GM23338 (cell line): Measurements from ENCODE around the gene RAB8B. TPM values are rescaled to one million over a fixed set of nuclear protein-coding genes. Genes with fewer than 3 reads are reported as not detected.

ENCODE experiments used
- ATAC-seq: fragments of 200-7000 bp; cut with Tn5 transposase; 3 replicates; pipeline ENCODE4 v1.9.1; 2020
- DNase-seq: peaks from one replicate; pipeline ENCODE4 v3.0.0-alpha.2; 2015; ENCODE audit warnings: low spot score
- H2AFZ ChIP-seq: fragments of 200-600 bp; sonication (generic); 2 replicates; pipeline ENCODE4 v1.8.0; 2016; ENCODE audit warnings: antibody characterized with exemption, mild to moderate bottlenecking, moderate library complexity
- H3F3A ChIP-seq: fragments of 200-600 bp; sonication (generic); replicated peaks from 2 replicates; pipeline ENCODE4 v1.8.0; 2017; ENCODE audit warnings: antibody characterized with exemption, mixed run types, low read depth
- H3K27ac ChIP-seq: fragments of 200-600 bp; sonication (generic); 2 replicates; pipeline ENCODE4 v1.6.1; 2016; ENCODE audit warnings: low read depth
- H3K27me3 ChIP-seq: fragments of 200-600 bp; sonication (generic); 2 replicates; pipeline ENCODE4 v1.8.0; 2016; ENCODE audit warnings: mild to moderate bottlenecking, mixed run types, moderate library complexity; ENCODE audit not compliant: insufficient read depth
- H3K36me3 ChIP-seq: fragments of 200-600 bp; sonication (generic); 2 replicates; pipeline ENCODE4 v1.8.0; 2016; ENCODE audit warnings: mild to moderate bottlenecking; ENCODE audit not compliant: insufficient read depth
- H3K4me1 ChIP-seq: fragments of 200-600 bp; sonication (generic); 2 replicates; pipeline ENCODE4 v1.8.0; 2016; ENCODE audit warnings: mild to moderate bottlenecking, moderate library complexity; ENCODE audit not compliant: insufficient read depth
- H3K4me2 ChIP-seq: fragments of 200-600 bp; sonication (generic); 2 replicates; pipeline ENCODE4 v1.7.1; 2017; ENCODE audit warnings: mixed run types
- H3K4me3 ChIP-seq: fragments of 200-600 bp; sonication (generic); 2 replicates; pipeline ENCODE4 v1.6.1; 2016; ENCODE audit warnings: mixed run types
- H3K79me2 ChIP-seq: fragments of 200-600 bp; sonication (generic); replicated peaks from 2 replicates; pipeline ENCODE4 v1.8.0; 2017; ENCODE audit warnings: mild to moderate bottlenecking; ENCODE audit not compliant: insufficient read depth
- H3K9me2 ChIP-seq: fragments of 200-600 bp; sonication (generic); 2 replicates; pipeline ENCODE4 v1.8.0; 2017; ENCODE audit not compliant: insufficient read depth
- H4K20me1 ChIP-seq: fragments of 200-600 bp; sonication (generic); replicated peaks from 2 replicates; pipeline ENCODE4 v1.8.0; 2017; ENCODE audit warnings: mild to moderate bottlenecking; ENCODE audit not compliant: insufficient read depth
- H3K27ac Mint-ChIP-seq: 2 replicates; pipeline ENCODE4 v1.8.0; 2020; ENCODE audit warnings: inconsistent platforms, mild to moderate bottlenecking, moderate library complexity, mixed read lengths
- H3K27me3 Mint-ChIP-seq: 3 replicates; pipeline ENCODE4 v1.8.0; 2022; ENCODE audit warnings: low read depth, mild to moderate bottlenecking, moderate library complexity, mixed read lengths, inconsistent platforms; ENCODE audit not compliant: insufficient read depth, poor library complexity
- H3K36me3 Mint-ChIP-seq: 3 replicates; pipeline ENCODE4 v1.8.0; 2021; ENCODE audit warnings: low read depth, mild to moderate bottlenecking, inconsistent platforms, moderate library complexity, mixed read lengths
- H3K4me1 Mint-ChIP-seq: 3 replicates; pipeline ENCODE4 v1.8.0; 2020; ENCODE audit warnings: mild to moderate bottlenecking, inconsistent platforms, mixed read lengths
- H3K4me3 Mint-ChIP-seq: 3 replicates; pipeline ENCODE4 v1.8.0; 2021; ENCODE audit warnings: moderate library complexity, mild to moderate bottlenecking, inconsistent platforms, mixed read lengths
- H3K9me3 Mint-ChIP-seq: 3 replicates; pipeline ENCODE4 v1.8.0; 2020; ENCODE audit warnings: moderate library complexity, mild to moderate bottlenecking, inconsistent platforms, mixed read lengths
- CREB1 ChIP-seq: fragments of 250-450 bp; sonication (Bioruptor Pico); IDR thresholded peaks from 2 replicates; pipeline ENCODE4 v1.5.0; 2020; ENCODE audit warnings: low read depth, mild to moderate bottlenecking, moderate library complexity
- EZH2 ChIP-seq: fragments of 200-600 bp; sonication (generic); IDR thresholded peaks from one replicate; pipeline ENCODE4 v1.8.0; 2017; ENCODE audit warnings: antibody characterized with exemption, mild to moderate bottlenecking, low read depth; ENCODE audit not compliant: unreplicated experiment
- EZH2phosphoT487 ChIP-seq: fragments of 200-600 bp; sonication (generic); IDR thresholded peaks from one replicate; pipeline ENCODE4 v1.8.1; 2018; ENCODE audit warnings: antibody characterized with exemption; ENCODE audit not compliant: unreplicated experiment
- JUNB ChIP-seq: IDR thresholded peaks from one replicate; pipeline ENCODE4 v1.6.1; 2016; ENCODE audit warnings: antibody characterized with exemption; ENCODE audit not compliant: unreplicated experiment
- NANOG ChIP-seq: IDR thresholded peaks from 2 replicates; pipeline ENCODE4 v1.6.1; 2016; ENCODE audit warnings: antibody characterized with exemption, borderline replicate concordance
- POLR2AphosphoS5 ChIP-seq: IDR thresholded peaks from 2 replicates; pipeline ENCODE4 v1.6.1; 2016; ENCODE audit warnings: antibody characterized with exemption, low read depth
- STAT1 ChIP-seq: IDR thresholded peaks from one replicate; pipeline ENCODE4 v1.6.1; 2016; ENCODE audit warnings: antibody characterized with exemption; ENCODE audit not compliant: unreplicated experiment
- ZNF114 ChIP-seq: fragments of 250-450 bp; sonication (Bioruptor Pico); IDR thresholded peaks from 2 replicates; pipeline ENCODE4 v1.5.0; 2020; ENCODE audit warnings: mild to moderate bottlenecking, moderate library complexity
- ZNF331 ChIP-seq: fragments of 250-450 bp; sonication (Bioruptor Pico); IDR thresholded peaks from 2 replicates; pipeline ENCODE4 v1.5.0; 2020; ENCODE audit warnings: low read depth, mild to moderate bottlenecking, moderate library complexity
- polyA plus RNA-seq: library from polyadenylated mRNA; unstranded; fragments of >200 nt; fragmentation: Nextera tagmentation; extraction: Ambion mirVana; gene quantifications from 2 replicates; pipeline ENCODE4 v1.2.1, GENCODE V29; 2016
- total RNA-seq: library from RNA; depleted of rRNA; stranded (reverse); fragments of >200 nt; shearing (Covaris generic); gene quantifications from 2 replicates; pipeline ENCODE4 v1.2.3, GENCODE V29; 2014
- TF ChIP-seq, protein P1 (sequence below), 2 experiments: fragments of 200-600 bp in 1 of 2; sonication (generic) in 1 of 2; conservative IDR thresholded peaks; 2 replicates each; pipeline versions ENCODE4 v1.5.1 to v1.6.1; 2016 to 2017; ENCODE audit warnings: antibody characterized with exemption in 2 of 2, low read depth in 2 of 2, mild to moderate bottlenecking in 2 of 2, moderate library complexity in 1 of 2
- TF ChIP-seq, protein P2 (sequence below): IDR thresholded peaks from one replicate; pipeline ENCODE4 v1.6.1; 2018; ENCODE audit warnings: antibody characterized with exemption; ENCODE audit not compliant: unreplicated experiment
- TF ChIP-seq, protein P3 (sequence below): fragments of 250-450 bp; sonication (Bioruptor Pico); IDR thresholded peaks from 2 replicates; pipeline ENCODE4 v1.5.0; 2020; ENCODE audit warnings: mild to moderate bottlenecking, moderate library complexity
- TF ChIP-seq, protein P4 (sequence below): IDR thresholded peaks from 2 replicates; pipeline ENCODE4 v1.6.1; 2016; ENCODE audit warnings: antibody characterized with exemption

The RAB8B gene
- total and polyA plus RNA-seq, 2 experiments from 2014 or later: 23.2 to 41.7 TPM

DNA sequence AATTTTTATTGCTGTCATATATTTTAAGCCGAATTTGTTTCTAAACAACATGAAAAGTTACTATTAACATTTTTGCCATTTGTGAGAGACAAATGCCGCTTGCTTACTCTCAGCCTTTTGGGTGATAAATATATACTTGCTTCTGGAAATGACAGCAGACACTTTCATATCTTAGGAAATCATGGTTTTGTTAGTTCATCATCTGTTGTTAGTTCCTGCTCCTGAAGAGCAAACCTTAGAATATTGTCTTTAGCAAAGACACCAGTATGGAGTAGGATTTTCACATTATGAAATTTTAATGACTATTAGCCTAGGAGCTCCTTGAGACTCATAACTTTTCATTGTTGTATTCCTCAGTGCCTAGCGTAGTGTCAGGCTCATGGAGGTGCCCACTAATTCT, 36.0 kb downstream of the RAB8B start:
- Mint-ChIP-seq H3K27ac (no peak overlapping the region), H3K27me3 (peaks cover 4% of the 10 kb centered on the region), H3K4me1 (peaks cover 9% of the 10 kb centered on the region), H3K9me3 (no peaks in the 10 kb centered on the region), H3K36me3 (no peaks in the 10 kb centered on the region), H3K4me3 (no peak overlapping the region)
- peaks cover 23% of the 10 kb centered on the region for H3K79me2 ChIP-seq
- H3K4me1 ChIP-seq: no peaks in the 10 kb centered on the region
- H3K36me3 ChIP-seq: no peaks in the 10 kb centered on the region
- no peaks in the 10 kb centered on the region for H3F3A ChIP-seq
- no peaks in the 10 kb centered on the region for H3K27me3 ChIP-seq
- no peak overlapping the region for H3K27ac ChIP-seq
- H3K4me2 ChIP-seq: no peak overlapping the region
- H3K9me2 ChIP-seq: no peaks in the 10 kb centered on the region
- no peaks in the 10 kb centered on the region; the same call in 1 of the 2 replicates for H4K20me1 ChIP-seq
- H2AFZ ChIP-seq: no peak overlapping the region
- no peak for ATAC-seq
- no peak for DNase-seq
- no peak overlapping the region for H3K4me3 ChIP-seq
- TF ChIP-seq ZNF114 (CRISPR knock-in tag) (no peak), EZH2 (no peak), ZNF331 (CRISPR knock-in tag) (no peak), POLR2AphosphoS5 (no peak), NANOG (no peak), EZH2phosphoT487 (no peak), CREB1 (no peak), STAT1 (no peak), JUNB (no peak)
- TF ChIP-seq, protein P1, sequence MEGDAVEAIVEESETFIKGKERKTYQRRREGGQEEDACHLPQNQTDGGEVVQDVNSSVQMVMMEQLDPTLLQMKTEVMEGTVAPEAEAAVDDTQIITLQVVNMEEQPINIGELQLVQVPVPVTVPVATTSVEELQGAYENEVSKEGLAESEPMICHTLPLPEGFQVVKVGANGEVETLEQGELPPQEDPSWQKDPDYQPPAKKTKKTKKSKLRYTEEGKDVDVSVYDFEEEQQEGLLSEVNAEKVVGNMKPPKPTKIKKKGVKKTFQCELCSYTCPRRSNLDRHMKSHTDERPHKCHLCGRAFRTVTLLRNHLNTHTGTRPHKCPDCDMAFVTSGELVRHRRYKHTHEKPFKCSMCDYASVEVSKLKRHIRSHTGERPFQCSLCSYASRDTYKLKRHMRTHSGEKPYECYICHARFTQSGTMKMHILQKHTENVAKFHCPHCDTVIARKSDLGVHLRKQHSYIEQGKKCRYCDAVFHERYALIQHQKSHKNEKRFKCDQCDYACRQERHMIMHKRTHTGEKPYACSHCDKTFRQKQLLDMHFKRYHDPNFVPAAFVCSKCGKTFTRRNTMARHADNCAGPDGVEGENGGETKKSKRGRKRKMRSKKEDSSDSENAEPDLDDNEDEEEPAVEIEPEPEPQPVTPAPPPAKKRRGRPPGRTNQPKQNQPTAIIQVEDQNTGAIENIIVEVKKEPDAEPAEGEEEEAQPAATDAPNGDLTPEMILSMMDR (conservative IDR thresholded peaks at IDR 0.05; ENCODE audit: low read depth in 2 of 2): no peak
- TF ChIP-seq, protein P2, sequence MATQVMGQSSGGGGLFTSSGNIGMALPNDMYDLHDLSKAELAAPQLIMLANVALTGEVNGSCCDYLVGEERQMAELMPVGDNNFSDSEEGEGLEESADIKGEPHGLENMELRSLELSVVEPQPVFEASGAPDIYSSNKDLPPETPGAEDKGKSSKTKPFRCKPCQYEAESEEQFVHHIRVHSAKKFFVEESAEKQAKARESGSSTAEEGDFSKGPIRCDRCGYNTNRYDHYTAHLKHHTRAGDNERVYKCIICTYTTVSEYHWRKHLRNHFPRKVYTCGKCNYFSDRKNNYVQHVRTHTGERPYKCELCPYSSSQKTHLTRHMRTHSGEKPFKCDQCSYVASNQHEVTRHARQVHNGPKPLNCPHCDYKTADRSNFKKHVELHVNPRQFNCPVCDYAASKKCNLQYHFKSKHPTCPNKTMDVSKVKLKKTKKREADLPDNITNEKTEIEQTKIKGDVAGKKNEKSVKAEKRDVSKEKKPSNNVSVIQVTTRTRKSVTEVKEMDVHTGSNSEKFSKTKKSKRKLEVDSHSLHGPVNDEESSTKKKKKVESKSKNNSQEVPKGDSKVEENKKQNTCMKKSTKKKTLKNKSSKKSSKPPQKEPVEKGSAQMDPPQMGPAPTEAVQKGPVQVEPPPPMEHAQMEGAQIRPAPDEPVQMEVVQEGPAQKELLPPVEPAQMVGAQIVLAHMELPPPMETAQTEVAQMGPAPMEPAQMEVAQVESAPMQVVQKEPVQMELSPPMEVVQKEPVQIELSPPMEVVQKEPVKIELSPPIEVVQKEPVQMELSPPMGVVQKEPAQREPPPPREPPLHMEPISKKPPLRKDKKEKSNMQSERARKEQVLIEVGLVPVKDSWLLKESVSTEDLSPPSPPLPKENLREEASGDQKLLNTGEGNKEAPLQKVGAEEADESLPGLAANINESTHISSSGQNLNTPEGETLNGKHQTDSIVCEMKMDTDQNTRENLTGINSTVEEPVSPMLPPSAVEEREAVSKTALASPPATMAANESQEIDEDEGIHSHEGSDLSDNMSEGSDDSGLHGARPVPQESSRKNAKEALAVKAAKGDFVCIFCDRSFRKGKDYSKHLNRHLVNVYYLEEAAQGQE: no peak
- TF ChIP-seq, protein P3, sequence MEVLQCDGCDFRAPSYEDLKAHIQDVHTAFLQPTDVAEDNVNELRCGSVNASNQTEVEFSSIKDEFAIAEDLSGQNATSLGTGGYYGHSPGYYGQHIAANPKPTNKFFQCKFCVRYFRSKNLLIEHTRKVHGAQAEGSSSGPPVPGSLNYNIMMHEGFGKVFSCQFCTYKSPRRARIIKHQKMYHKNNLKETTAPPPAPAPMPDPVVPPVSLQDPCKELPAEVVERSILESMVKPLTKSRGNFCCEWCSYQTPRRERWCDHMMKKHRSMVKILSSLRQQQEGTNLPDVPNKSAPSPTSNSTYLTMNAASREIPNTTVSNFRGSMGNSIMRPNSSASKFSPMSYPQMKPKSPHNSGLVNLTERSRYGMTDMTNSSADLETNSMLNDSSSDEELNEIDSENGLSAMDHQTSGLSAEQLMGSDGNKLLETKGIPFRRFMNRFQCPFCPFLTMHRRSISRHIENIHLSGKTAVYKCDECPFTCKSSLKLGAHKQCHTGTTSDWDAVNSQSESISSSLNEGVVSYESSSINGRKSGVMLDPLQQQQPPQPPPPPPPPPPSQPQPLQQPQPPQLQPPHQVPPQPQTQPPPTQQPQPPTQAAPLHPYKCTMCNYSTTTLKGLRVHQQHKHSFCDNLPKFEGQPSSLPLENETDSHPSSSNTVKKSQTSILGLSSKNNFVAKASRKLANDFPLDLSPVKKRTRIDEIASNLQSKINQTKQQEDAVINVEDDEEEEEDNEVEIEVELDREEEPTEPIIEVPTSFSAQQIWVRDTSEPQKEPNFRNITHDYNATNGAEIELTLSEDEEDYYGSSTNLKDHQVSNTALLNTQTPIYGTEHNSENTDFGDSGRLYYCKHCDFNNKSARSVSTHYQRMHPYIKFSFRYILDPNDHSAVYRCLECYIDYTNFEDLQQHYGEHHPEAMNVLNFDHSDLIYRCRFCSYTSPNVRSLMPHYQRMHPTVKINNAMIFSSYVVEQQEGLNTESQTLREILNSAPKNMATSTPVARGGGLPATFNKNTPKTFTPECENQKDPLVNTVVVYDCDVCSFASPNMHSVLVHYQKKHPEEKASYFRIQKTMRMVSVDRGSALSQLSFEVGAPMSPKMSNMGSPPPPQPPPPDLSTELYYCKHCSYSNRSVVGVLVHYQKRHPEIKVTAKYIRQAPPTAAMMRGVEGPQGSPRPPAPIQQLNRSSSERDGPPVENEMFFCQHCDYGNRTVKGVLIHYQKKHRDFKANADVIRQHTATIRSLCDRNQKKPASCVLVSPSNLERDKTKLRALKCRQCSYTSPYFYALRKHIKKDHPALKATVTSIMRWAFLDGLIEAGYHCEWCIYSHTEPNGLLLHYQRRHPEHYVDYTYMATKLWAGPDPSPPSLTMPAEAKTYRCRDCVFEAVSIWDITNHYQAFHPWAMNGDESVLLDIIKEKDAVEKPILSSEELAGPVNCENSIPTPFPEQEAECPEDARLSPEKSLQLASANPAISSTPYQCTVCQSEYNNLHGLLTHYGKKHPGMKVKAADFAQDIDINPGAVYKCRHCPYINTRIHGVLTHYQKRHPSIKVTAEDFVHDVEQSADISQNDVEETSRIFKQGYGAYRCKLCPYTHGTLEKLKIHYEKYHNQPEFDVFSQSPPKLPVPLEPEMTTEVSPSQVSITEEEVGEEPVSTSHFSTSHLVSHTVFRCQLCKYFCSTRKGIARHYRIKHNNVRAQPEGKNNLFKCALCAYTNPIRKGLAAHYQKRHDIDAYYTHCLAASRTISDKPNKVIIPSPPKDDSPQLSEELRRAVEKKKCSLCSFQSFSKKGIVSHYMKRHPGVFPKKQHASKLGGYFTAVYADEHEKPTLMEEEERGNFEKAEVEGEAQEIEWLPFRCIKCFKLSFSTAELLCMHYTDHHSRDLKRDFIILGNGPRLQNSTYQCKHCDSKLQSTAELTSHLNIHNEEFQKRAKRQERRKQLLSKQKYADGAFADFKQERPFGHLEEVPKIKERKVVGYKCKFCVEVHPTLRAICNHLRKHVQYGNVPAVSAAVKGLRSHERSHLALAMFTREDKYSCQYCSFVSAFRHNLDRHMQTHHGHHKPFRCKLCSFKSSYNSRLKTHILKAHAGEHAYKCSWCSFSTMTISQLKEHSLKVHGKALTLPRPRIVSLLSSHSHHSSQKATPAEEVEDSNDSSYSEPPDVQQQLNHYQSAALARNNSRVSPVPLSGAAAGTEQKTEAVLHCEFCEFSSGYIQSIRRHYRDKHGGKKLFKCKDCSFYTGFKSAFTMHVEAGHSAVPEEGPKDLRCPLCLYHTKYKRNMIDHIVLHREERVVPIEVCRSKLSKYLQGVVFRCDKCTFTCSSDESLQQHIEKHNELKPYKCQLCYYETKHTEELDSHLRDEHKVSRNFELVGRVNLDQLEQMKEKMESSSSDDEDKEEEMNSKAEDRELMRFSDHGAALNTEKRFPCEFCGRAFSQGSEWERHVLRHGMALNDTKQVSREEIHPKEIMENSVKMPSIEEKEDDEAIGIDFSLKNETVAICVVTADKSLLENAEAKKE: no peak
- TF ChIP-seq, protein P4, sequence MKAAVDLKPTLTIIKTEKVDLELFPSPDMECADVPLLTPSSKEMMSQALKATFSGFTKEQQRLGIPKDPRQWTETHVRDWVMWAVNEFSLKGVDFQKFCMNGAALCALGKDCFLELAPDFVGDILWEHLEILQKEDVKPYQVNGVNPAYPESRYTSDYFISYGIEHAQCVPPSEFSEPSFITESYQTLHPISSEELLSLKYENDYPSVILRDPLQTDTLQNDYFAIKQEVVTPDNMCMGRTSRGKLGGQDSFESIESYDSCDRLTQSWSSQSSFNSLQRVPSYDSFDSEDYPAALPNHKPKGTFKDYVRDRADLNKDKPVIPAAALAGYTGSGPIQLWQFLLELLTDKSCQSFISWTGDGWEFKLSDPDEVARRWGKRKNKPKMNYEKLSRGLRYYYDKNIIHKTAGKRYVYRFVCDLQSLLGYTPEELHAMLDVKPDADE: no peak
